Smooth muscle cell of the umbilical artery (primary cell): ENCODE data around the gene CLEC4D. TPM values are rescaled to one million over a fixed set of nuclear protein-coding genes. Genes with fewer than 3 reads are reported as not detected.

Experiments
- total RNA-seq: library from RNA; depleted of rRNA; stranded (reverse); fragments of >200 nt; gene quantifications from 2 replicates; pipeline ENCODE4 v1.2.3, GENCODE V29; 2014

Gene CLEC4D
- not detected in 2 replicates for total RNA-seq

DNA sequence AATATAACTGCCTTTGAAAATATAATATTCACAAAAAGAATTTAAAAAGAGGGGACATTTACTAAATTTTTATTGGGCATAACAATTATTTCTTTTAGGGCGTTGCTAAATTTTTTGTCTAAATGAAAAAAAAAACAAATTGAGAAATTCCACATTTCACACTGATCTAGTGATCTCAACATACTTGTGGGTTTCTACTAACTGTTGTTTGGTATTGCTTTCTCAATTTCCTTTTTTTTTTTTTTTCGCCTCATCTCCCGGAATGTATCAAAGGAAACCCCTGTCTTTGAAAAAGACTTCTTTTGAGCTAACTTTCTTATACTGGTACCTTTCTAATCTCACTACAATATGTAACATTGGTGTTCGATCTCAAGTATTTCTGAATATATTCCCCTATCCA is at the start of gene CLEC4D:
Gene CLEC4D (plus strand): TSS at position 248 of the 400 bp plus-strand sequence. CDS start 230 bp downstream, outside the sequence.

DNA sequence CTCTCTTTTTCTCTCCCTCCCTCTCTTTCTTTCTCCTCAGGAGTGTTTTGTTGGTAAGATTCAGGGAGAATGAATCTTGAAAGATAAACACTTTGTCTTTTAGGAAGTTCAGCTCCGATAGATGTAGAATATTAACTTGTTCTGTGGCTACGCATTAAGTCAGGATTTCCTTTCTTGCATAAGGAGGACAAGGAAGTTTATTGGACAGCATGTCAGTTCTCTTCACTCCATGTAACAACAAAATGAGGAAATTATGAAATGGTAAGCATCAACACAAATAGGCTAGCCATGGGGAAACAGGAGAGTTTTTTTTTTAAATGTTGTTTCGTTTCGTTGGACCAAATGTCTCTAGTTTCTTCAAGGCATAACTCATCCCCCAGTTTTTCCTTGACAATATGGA is 27.5 kb downstream of the CLEC4D start, which contains the start of gene CLEC4E:
Gene CLEC4E (minus strand): TSS at position 75 of the 400 bp plus-strand sequence. CDS start 108 bp downstream, outside the sequence.

Other genes with a start within 250 kb of the CLEC4D start
- gene CLEC6A, start 57.5 kb upstream of the CLEC4D start, total RNA-seq, result not detected in 2 replicates
- not detected in 2 replicates for gene CLEC4E, start 27.4 kb downstream of the CLEC4D start, total RNA-seq
- gene AICDA, start 99.4 kb downstream of the CLEC4D start, total RNA-seq, result not detected in 2 replicates
- 5.3 and 57.4 TPM in 2 replicates for gene MFAP5, start 149.3 kb downstream of the CLEC4D start, total RNA-seq
- gene RIMKLB, start 184.5 kb downstream of the CLEC4D start, total RNA-seq, result 30.6 and 34.2 TPM in 2 replicates